CD4-positive, alpha-beta T cell treated with Interleukin-15 for 1 hour (primary cell): ENCODE results near the gene KBTBD3.
"Not testable (repeated sequence)": the region's sequence is repeated elsewhere in the genome, so short reads cannot be mapped to it uniquely, and the experiment has no call there.

ENCODE experiments used
- DNase-seq: peaks from one replicate; pipeline ENCODE4 v3.0.0-alpha.2; 2020

Gene KBTBD3

GRCh38 chr11:106003094-106003493, 74.1 kb downstream of the KBTBD3 start:
- not testable (repeated sequence) for DNase-seq

- DNase-seq: no peak
These were observed 75.7 kb downstream of the KBTBD3 start for GRCh38 chr11:106001304-106002012.
